Measurements from ENCODE around the gene BRAF.
"Not testable (repeated sequence)": the region's sequence is repeated elsewhere in the genome, so short reads cannot be mapped to it uniquely, and the experiment has no call there.

DNA sequence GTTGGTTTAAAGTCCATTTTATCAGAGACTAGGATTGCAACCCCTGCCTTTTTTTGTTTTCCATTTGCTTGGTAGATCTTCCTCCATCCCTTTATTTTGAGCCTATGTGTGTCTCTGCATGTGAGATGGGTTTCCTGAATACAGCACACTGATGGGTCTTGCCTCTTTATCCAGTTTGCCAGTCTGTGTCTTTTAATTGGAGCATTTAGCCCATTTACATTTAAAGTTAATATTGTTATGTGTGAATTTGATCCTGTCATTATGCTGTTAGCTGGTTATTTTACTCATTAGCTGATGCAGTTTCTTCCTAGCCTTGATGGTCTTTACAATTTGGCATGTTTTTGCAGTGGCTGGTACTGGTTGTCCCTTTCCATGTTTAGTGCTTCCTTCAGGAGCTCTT, 212.3 kb downstream of the BRAF start:
- TF ChIP-seq, protein P1, sequence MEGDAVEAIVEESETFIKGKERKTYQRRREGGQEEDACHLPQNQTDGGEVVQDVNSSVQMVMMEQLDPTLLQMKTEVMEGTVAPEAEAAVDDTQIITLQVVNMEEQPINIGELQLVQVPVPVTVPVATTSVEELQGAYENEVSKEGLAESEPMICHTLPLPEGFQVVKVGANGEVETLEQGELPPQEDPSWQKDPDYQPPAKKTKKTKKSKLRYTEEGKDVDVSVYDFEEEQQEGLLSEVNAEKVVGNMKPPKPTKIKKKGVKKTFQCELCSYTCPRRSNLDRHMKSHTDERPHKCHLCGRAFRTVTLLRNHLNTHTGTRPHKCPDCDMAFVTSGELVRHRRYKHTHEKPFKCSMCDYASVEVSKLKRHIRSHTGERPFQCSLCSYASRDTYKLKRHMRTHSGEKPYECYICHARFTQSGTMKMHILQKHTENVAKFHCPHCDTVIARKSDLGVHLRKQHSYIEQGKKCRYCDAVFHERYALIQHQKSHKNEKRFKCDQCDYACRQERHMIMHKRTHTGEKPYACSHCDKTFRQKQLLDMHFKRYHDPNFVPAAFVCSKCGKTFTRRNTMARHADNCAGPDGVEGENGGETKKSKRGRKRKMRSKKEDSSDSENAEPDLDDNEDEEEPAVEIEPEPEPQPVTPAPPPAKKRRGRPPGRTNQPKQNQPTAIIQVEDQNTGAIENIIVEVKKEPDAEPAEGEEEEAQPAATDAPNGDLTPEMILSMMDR (IDR thresholded peaks at IDR 0.05): not testable (repeated sequence)
- TF ChIP-seq EP300, POLR2A (IDR thresholded peaks at IDR 0.05): not testable (repeated sequence)

Measured in tibial nerve (tissue), 4 donors.